Ascending aorta (tissue), 2 donors: ENCODE results near the gene NOL9. TPM values are rescaled to one million over a fixed set of nuclear protein-coding genes. Genes with fewer than 3 reads are reported as not detected.
A peak's percentile ranks its signal among the peaks of the same experiment; 100 is the strongest.

ENCODE experiments used
- DNase-seq, 2 donors: peaks; one replicate each; pipeline ENCODE4 v3.0.0-alpha.2; 2019; ENCODE audit warnings: low spot score in 2 of 2
- H3K27ac ChIP-seq, 2 donors: fragments of 200-600 bp; sonication (generic); one replicate each; pipeline ENCODE4 v1.5.1; 2016 to 2017; ENCODE audit warnings: mild to moderate bottlenecking in 1 of 2
- H3K27me3 ChIP-seq: fragments of 200-600 bp; sonication (generic); one replicate; pipeline ENCODE4 v1.5.1; 2017
- H3K36me3 ChIP-seq, 2 donors: fragments of 200-600 bp; sonication (generic); one replicate each; pipeline ENCODE4 v1.5.1; 2016
- H3K4me1 ChIP-seq, 2 donors: fragments of 200-600 bp; sonication (generic); one replicate each; pipeline ENCODE4 v1.5.1; 2016 to 2017; ENCODE audit warnings: mild to moderate bottlenecking in 1 of 2
- H3K4me3 ChIP-seq, 2 donors: fragments of 200-600 bp; sonication (generic); one replicate each; pipeline ENCODE4 v1.5.1; 2016 to 2017; ENCODE audit warnings: mild to moderate bottlenecking in 1 of 2
- H3K9me3 ChIP-seq, 2 donors: fragments of 200-600 bp; sonication (generic); one replicate each; pipeline ENCODE4 v1.5.1; 2016
- intact Hi-C: fragments of 100-400 bp; cut with DNase I; formaldehyde crosslinking; loops from one replicate; pipeline ENCODE4 v1.15.1; 2023
- total RNA-seq: library from RNA; depleted of rRNA; stranded (reverse); fragments of >200 nt; gene quantifications from one replicate; pipeline ENCODE4 v1.1.0, GENCODE V29; 2016
- TF ChIP-seq, protein P1 (sequence below), 3 experiments: fragments of 200-600 bp in 2 of 3; fragments of 450-650 bp in 1 of 3; sonication (generic) in 2 of 3; IDR thresholded peaks; one replicate each; pipeline ENCODE4 v1.5.1; 2016 to 2019; ENCODE audit warnings: antibody characterized with exemption in 3 of 3, mild to moderate bottlenecking in 1 of 3, moderate library complexity in 1 of 3

NOL9 gene
- total RNA-seq, 1 donor from 2014 or later, result 31.0 TPM

DNA sequence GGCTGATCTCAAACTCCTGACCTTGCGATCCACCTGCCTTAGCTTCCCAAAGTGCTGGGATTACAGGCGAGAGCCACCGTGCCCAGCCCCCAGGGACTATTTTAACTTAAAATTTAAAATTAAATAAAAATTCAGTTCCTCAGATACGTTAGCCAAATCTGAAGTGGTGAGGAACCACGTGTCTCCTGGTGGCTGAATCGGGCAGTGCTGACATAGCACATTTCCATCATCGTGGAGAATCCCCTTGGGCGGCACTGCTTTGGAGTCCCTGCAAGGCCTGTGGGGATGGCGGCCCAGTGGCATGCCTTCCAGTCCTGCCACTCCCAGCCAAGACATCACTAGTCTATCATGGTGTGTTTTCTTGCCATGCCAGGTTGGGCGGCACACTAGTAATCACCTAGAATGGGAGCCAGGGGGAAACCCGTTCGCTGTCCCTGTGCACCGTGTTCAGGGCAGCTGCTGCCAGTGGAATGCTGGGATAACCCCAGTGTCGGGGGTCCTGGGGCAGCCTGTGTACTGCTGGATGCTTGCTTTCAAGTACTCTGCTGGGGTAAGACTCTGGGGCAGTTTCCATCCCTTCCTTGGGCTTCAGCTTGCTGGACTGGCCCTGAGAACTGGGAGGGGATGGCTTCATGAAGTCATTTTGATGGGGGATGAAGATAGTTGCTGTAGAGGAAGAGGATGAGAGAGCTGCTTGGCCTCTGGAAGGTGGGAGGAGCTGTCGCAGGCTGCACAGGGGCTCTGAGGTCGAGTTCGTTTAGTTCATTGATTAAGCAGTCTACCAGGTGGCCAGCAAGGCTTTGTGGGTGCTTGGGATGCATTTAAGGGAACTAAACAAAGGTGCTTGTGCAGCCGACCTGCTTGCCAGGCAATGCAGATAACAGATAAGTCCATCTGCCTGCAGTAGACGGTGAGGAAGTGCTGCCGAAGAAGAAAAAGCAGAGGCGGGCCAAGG lies 30.1 kb upstream of the NOL9 start:
- Histone ChIP-seq H3K4me1 (peaks cover 15 to 32% of the 10 kb centered on the region in 2 donors), H3K9me3 (no peaks in the 10 kb centered on the region)
- intact Hi-C loops, result no loop called here

DNA sequence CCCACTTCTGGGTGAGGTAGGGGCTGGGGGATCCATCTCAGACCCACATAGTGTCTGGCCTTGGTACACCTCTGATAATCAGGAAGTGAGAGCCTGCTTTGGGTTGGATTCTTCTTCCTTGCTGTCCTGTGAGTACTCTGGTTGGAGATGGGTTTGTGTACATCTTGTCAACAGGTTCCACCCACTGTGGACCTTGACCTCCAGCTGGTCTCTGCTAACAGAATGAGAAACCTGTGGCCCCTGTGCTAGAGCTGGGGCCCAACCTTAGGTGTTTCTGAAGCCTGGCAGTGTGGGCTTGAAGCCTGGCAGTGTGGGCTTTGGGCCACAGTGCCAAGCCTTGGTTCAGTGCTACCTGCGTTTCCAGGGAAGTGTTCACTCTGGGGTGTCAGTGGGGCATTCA lies 28.1 kb upstream of the NOL9 start:
- Histone ChIP-seq H3K9me3 (no peaks in the 10 kb centered on the region), H3K27ac (no peak overlapping the region), H3K36me3 (no peaks in the 10 kb centered on the region), H3K4me3 (no peak overlapping the region), H3K27me3 (no peaks in the 10 kb centered on the region), H3K4me1 (peaks cover 14 to 29% of the 10 kb centered on the region in 2 donors)
- DNase-seq, result no peak
- TF ChIP-seq, protein P1, sequence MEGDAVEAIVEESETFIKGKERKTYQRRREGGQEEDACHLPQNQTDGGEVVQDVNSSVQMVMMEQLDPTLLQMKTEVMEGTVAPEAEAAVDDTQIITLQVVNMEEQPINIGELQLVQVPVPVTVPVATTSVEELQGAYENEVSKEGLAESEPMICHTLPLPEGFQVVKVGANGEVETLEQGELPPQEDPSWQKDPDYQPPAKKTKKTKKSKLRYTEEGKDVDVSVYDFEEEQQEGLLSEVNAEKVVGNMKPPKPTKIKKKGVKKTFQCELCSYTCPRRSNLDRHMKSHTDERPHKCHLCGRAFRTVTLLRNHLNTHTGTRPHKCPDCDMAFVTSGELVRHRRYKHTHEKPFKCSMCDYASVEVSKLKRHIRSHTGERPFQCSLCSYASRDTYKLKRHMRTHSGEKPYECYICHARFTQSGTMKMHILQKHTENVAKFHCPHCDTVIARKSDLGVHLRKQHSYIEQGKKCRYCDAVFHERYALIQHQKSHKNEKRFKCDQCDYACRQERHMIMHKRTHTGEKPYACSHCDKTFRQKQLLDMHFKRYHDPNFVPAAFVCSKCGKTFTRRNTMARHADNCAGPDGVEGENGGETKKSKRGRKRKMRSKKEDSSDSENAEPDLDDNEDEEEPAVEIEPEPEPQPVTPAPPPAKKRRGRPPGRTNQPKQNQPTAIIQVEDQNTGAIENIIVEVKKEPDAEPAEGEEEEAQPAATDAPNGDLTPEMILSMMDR (IDR thresholded peaks at IDR 0.05), result no peak
- intact Hi-C loops, result no loop called here

More for the DNA sequence above, 30.1 kb upstream of the NOL9 start:
- Histone ChIP-seq H3K4me3 (no peak overlapping the region), H3K27me3 (no peaks in the 10 kb centered on the region), H3K36me3 (peaks cover 12 to 18% of the 10 kb centered on the region in 2 donors), H3K27ac (no peak overlapping the region)
- TF ChIP-seq, protein P1 (IDR thresholded peaks at IDR 0.05), result no peak
- no peak for DNase-seq

DNA sequence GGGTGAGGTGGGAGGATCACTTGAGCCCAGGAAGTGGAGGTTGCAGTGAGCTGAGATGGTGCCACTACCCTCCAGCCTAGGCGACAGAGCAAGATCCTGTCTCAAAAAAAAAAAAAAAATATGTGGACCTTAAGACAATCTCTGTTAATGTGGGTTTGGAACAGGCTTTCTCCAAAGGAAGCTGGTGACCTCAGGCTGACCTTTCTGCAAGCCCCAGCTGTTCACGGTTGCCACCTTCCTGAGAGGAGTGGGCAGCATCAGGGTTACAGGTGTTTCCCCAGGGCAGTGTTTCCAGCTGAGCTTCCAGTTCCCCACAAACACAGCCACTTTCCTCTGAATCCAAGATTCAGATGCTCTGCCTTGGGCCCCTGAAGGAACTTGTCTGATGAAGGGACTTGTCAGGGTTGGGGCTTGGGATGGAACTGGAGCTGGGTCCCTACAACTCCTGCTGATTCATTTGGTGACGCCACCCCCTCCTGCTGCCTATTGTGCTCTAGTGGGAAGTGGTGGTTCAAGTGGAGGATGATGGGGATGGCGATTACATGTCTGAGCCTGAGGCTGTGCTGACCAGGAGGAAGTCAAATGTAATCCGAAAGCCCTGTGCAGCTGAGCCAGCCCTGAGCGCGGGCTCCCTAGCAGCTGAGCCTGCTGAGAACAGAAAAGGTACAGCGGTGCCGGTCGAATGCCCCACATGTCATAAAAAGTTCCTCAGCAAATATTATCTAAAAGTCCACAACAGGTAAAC lies 27.4 kb upstream of the NOL9 start:
- Histone ChIP-seq H3K36me3 (no peaks in the 10 kb centered on the region), H3K4me3 (peak overlapping the region in 1 of 2 donors; percentile 87), H3K27me3 (no peaks in the 10 kb centered on the region), H3K9me3 (no peaks in the 10 kb centered on the region), H3K27ac (peak overlapping the region; percentile 92 to 94), H3K4me1 (peaks cover 14 to 24% of the 10 kb centered on the region in 2 donors)
- intact Hi-C loops, result loop anchor here (2.0 kb wide), 2 partner anchors 43 to 57 kb away; partner anchors contain the start of gene THAP3
- TF ChIP-seq, protein P1 (IDR thresholded peaks at IDR 0.05), result no peak
- no peak for DNase-seq

DNA sequence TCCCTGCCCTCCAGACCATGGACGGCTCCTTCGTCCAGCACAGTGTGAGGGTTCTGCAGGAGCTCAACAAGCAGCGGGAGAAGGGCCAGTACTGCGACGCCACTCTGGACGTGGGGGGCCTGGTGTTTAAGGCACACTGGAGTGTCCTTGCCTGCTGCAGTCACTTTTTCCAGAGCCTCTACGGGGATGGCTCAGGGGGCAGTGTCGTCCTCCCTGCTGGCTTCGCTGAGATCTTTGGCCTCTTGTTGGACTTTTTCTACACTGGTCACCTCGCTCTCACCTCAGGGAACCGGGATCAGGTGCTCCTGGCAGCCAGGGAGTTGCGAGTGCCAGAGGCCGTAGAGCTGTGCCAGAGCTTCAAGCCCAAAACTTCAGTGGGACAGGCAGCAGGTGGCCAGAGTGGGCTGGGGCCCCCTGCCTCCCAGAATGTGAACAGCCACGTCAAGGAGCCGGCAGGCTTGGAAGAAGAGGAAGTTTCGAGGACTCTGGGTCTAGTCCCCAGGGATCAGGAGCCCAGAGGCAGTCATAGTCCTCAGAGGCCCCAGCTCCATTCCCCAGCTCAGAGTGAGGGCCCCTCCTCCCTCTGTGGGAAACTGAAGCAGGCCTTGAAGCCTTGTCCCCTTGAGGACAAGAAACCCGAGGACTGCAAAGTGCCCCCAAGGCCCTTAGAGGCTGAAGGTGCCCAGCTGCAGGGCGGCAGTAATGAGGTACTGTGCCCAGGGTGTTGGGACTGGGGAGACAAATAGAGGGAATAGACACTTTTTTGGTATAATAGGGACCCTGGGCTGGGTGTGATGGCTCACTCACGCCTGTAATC lies 26.5 kb upstream of the NOL9 start:
- TF ChIP-seq, protein P1 (IDR thresholded peaks at IDR 0.05), result peak in 1 of 3 experiments; percentile 25
- H3K4me1 ChIP-seq, result peaks cover 14 to 23% of the 10 kb centered on the region in 2 donors
- peak overlapping the region; percentile 64 to 87 for H3K4me3 ChIP-seq
- DNase-seq, result no peak
- intact Hi-C loops, result loop anchor here (2.0 kb wide), 2 partner anchors 44 to 58 kb away; partner anchors contain the start of gene THAP3
- no peaks in the 10 kb centered on the region for H3K36me3 ChIP-seq
- H3K9me3 ChIP-seq, result no peaks in the 10 kb centered on the region
- no peaks in the 10 kb centered on the region for H3K27me3 ChIP-seq
- peak overlapping the region; percentile 92 to 94 for H3K27ac ChIP-seq

DNA sequence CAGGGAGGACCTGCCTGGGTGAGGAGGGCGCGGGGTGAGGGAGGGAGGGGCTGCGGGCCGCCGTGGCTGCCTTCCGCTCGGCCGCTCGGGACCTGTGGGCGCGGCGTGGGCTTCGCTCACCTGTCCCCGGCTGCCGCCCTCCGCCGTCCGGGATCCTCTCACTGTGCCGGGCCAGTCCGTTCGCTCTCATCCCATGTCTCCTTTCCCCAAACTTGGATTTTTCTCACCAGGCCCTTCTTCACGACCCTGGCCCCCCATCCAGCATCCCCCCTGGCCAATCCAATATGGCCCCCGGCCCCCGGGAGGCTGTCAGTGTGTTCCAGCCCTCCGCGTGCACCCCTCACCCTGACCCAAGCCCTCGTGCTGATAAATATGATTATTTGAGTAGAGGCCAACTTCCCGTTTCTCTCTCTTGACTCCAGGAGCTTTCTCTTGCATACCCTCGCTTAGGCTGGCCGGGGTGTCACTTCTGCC lies 25.8 kb upstream of the NOL9 start:
- H3K27me3 ChIP-seq, result no peaks in the 10 kb centered on the region
- peak overlapping the region; percentile 92 to 94 for H3K27ac ChIP-seq
- peak overlapping the region; percentile 64 to 87 for H3K4me3 ChIP-seq
- H3K9me3 ChIP-seq, result no peaks in the 10 kb centered on the region
- intact Hi-C loops, result loop anchor here (2.0 kb wide), 2 partner anchors 45 to 59 kb away; partner anchors contain the start of gene THAP3
- DNase-seq, result no peak
- TF ChIP-seq, protein P1 (IDR thresholded peaks at IDR 0.05), result no peak
- no peaks in the 10 kb centered on the region for H3K36me3 ChIP-seq
- H3K4me1 ChIP-seq, result peaks cover 14 to 23% of the 10 kb centered on the region in 2 donors
